ENCODE measurements around the gene SLC9A9.

GRCh38 chr3:143653935-143654334, 194.3 kb downstream of the SLC9A9 start:
- no peak for TF ChIP-seq CTCF (IDR thresholded peaks at IDR 0.05)
- no peak for TF ChIP-seq POLR2AphosphoS5 (IDR thresholded peaks at IDR 0.05)
- TF ChIP-seq POLR2A (IDR thresholded peaks at IDR 0.05), result no peak

Measured in gastroesophageal sphincter (tissue), 3 donors.